HEK293 (cell line): Measurements from ENCODE around the gene SMCHD1.
A peak's percentile ranks its signal among the peaks of the same experiment; 100 is the strongest.

Experiments used
- BCL11A ChIP-seq: fragments of 450-650 bp; formaldehyde crosslinking; IDR thresholded peaks from 2 replicates; pipeline ENCODE4 v1.5.1; 2016; ENCODE audit warnings: low read depth, missing biosample characterization, missing genetic modification characterization
- GLIS2 ChIP-seq: fragments of 450-650 bp; formaldehyde crosslinking; IDR thresholded peaks from 2 replicates; pipeline ENCODE4 v1.5.1; 2016; ENCODE audit warnings: missing biosample characterization, missing genetic modification characterization
- MYNN ChIP-seq: fragments of 450-650 bp; formaldehyde crosslinking; IDR thresholded peaks from 2 replicates; pipeline ENCODE4 v1.5.1; 2016; ENCODE audit warnings: missing biosample characterization, missing genetic modification characterization, borderline replicate concordance
- MZF1 ChIP-seq: fragments of 450-650 bp; formaldehyde crosslinking; IDR thresholded peaks from 2 replicates; pipeline ENCODE4 v1.5.1; 2017; ENCODE audit warnings: missing biosample characterization, missing genetic modification characterization, borderline replicate concordance
- PRDM1 ChIP-seq: fragments of 450-650 bp; formaldehyde crosslinking; IDR thresholded peaks from 2 replicates; pipeline ENCODE4; 2016; ENCODE audit warnings: missing biosample characterization, missing genetic modification characterization
- REPIN1 ChIP-seq: fragments of 450-650 bp; formaldehyde crosslinking; IDR thresholded peaks from 2 replicates; pipeline ENCODE4 v1.5.1; 2017; ENCODE audit warnings: missing biosample characterization, missing genetic modification characterization, low read depth
- ZBTB44 ChIP-seq: fragments of 450-650 bp; IDR thresholded peaks from 2 replicates; pipeline ENCODE4 v1.5.1; 2018; ENCODE audit warnings: missing biosample characterization, mild to moderate bottlenecking, missing genetic modification characterization
- ZBTB49 ChIP-seq: fragments of 450-650 bp; formaldehyde crosslinking; IDR thresholded peaks from 2 replicates; pipeline ENCODE4 v1.5.1; 2016; ENCODE audit warnings: missing biosample characterization, missing genetic modification characterization, low read depth
- ZBTB6 ChIP-seq: fragments of 450-650 bp; formaldehyde crosslinking; IDR thresholded peaks from 2 replicates; pipeline ENCODE4 v1.5.1; 2017; ENCODE audit warnings: missing biosample characterization, missing genetic modification characterization
- ZBTB8A ChIP-seq: fragments of 450-650 bp; formaldehyde crosslinking; IDR thresholded peaks from 2 replicates; pipeline ENCODE4 v1.5.1; 2016; ENCODE audit warnings: missing biosample characterization, missing genetic modification characterization
- ZFP3 ChIP-seq: fragments of 450-650 bp; formaldehyde crosslinking; IDR thresholded peaks from 2 replicates; pipeline ENCODE4 v1.5.1; 2016; ENCODE audit warnings: low read depth, missing biosample characterization, missing genetic modification characterization
- ZNF112 ChIP-seq: fragments of 450-650 bp; formaldehyde crosslinking; IDR thresholded peaks from 2 replicates; pipeline ENCODE4 v1.5.0; 2017; ENCODE audit warnings: missing biosample characterization, missing genetic modification characterization
- ZNF121 ChIP-seq: fragments of 450-650 bp; formaldehyde crosslinking; IDR thresholded peaks from 2 replicates; pipeline ENCODE4 v1.5.1; 2016; ENCODE audit warnings: missing biosample characterization, missing genetic modification characterization
- ZNF155 ChIP-seq: fragments of 450-650 bp; formaldehyde crosslinking; IDR thresholded peaks from 2 replicates; pipeline ENCODE4 v1.5.1; 2016; ENCODE audit warnings: missing biosample characterization, missing genetic modification characterization
- ZNF19 ChIP-seq: fragments of 450-650 bp; formaldehyde crosslinking; IDR thresholded peaks from 2 replicates; pipeline ENCODE4; 2016; ENCODE audit warnings: missing biosample characterization, missing genetic modification characterization, low read depth
- ZNF274 ChIP-seq, 2 experiments: fragments of 200-500 bp in 1 of 2; fragments of 450-650 bp in 1 of 2; sonication (Bioruptor generic) in 1 of 2; formaldehyde crosslinking in 1 of 2; IDR thresholded peaks; 2 replicates each; pipeline versions ENCODE4 v1.5.1 to v1.6.1; 2014 to 2016; ENCODE audit warnings: borderline replicate concordance in 1 of 2, inconsistent platforms in 1 of 2, low read length in 1 of 2, missing biosample characterization in 1 of 2, missing genetic modification characterization in 1 of 2
- ZNF324 ChIP-seq: fragments of 450-650 bp; formaldehyde crosslinking; IDR thresholded peaks from 2 replicates; pipeline ENCODE4 v1.5.1; 2016; ENCODE audit warnings: missing biosample characterization, missing genetic modification characterization
- ZNF404 ChIP-seq: fragments of 450-650 bp; formaldehyde crosslinking; IDR thresholded peaks from 2 replicates; pipeline ENCODE4 v1.5.1; 2017; ENCODE audit warnings: missing biosample characterization, missing genetic modification characterization
- ZNF449 ChIP-seq: fragments of 450-650 bp; formaldehyde crosslinking; IDR thresholded peaks from 2 replicates; pipeline ENCODE4 v1.5.1; 2017; ENCODE audit warnings: missing biosample characterization, mild to moderate bottlenecking, missing genetic modification characterization, moderate library complexity
- ZNF544 ChIP-seq: fragments of 450-650 bp; formaldehyde crosslinking; IDR thresholded peaks from 2 replicates; pipeline ENCODE4 v1.5.0; 2017; ENCODE audit warnings: missing biosample characterization, missing genetic modification characterization
- ZNF549 ChIP-seq: fragments of 450-650 bp; IDR thresholded peaks from 2 replicates; pipeline ENCODE4 v1.5.1; 2018; ENCODE audit warnings: missing biosample characterization, missing genetic modification characterization, mild to moderate bottlenecking, inconsistent platforms, moderate library complexity
- ZNF585B ChIP-seq: fragments of 450-650 bp; formaldehyde crosslinking; IDR thresholded peaks from 2 replicates; pipeline ENCODE4 v1.5.1; 2016; ENCODE audit warnings: missing biosample characterization, missing genetic modification characterization
- ZNF596 ChIP-seq: fragments of 450-650 bp; IDR thresholded peaks from 2 replicates; pipeline ENCODE4 v1.5.0; 2018; ENCODE audit warnings: missing biosample characterization, mild to moderate bottlenecking, missing genetic modification characterization, moderate library complexity
- ZNF776 ChIP-seq: fragments of 450-650 bp; formaldehyde crosslinking; IDR thresholded peaks from 2 replicates; pipeline ENCODE4 v1.5.0; 2017; ENCODE audit warnings: missing biosample characterization, missing genetic modification characterization, borderline replicate concordance
- ZNF785 ChIP-seq: fragments of 450-650 bp; formaldehyde crosslinking; IDR thresholded peaks from 2 replicates; pipeline ENCODE4 v1.5.1; 2016; ENCODE audit warnings: missing biosample characterization, missing genetic modification characterization
- ZXDB ChIP-seq: fragments of 450-650 bp; formaldehyde crosslinking; IDR thresholded peaks from 2 replicates; pipeline ENCODE4 v1.5.1; 2016; ENCODE audit warnings: missing biosample characterization, missing genetic modification characterization
- TF ChIP-seq, protein P1 (sequence below): sonication (generic); formaldehyde crosslinking; IDR thresholded peaks from 2 replicates; pipeline ENCODE4 v1.8.1; 2022; ENCODE audit warnings: mild to moderate bottlenecking, moderate library complexity, missing genetic modification reagents
- TF ChIP-seq, protein P2 (sequence below): fragments of 450-650 bp; formaldehyde crosslinking; IDR thresholded peaks from 2 replicates; pipeline ENCODE4 v1.5.1; 2017; ENCODE audit warnings: missing biosample characterization, missing genetic modification characterization
- TF ChIP-seq, protein P3 (sequence below): fragments of 450-650 bp; formaldehyde crosslinking; IDR thresholded peaks from 2 replicates; pipeline ENCODE4 v1.5.1; 2016; ENCODE audit warnings: missing biosample characterization, missing genetic modification characterization

SMCHD1 gene

DNA sequence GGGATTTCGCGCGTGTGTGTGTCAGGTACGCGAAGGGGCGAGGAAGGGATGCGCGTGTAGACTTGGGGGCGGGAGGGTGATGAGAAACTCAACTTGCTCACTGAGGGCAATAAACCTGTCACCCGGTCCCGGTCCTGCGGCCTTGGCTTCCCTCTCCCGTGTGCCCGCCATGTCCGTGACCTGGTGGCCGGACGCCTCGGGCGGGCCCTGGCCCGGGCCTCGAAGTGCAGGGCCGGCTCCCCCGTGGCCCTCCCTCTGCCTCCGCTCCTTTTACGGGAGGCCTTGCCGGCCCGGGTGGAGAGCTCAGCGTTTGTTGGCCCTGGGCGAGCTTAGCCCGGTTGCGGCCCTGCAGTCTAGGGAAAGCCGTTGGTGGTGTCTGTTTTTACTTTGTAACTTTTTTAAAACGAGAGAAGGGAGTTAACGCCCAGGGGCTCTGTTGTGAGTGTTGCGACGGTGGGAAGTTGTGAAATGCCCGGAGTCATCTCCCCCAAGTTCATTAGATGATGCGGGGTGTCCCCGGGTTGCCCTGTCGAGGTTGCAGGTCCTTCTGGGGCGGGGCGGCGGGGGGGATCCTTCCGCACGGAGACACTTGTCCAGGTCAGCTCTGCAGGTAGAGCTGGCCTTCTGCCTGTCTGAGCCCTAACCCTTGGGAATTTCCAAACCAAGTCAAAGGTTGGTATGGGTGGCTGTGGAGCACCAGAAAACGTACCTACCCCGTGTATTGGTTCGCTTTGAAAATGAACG is 883 bp downstream of the SMCHD1 start (continued):
- TF ChIP-seq ZNF785 (tag by site-specific recombination) (0 out of 2 replicates have a peak, but pooled peaks have one; percentile 45), ZNF19 (tag by site-specific recombination) (no peak), ZNF449 (tag by site-specific recombination) (no peak), ZNF112 (no peak), ZXDB (peak; percentile 47; the same call in 1 of the 2 replicates), ZNF121 (tag by site-specific recombination) (no peak), BCL11A (tag by site-specific recombination) (no peak), ZNF596 (tag by site-specific recombination) (no peak), ZNF324 (tag by site-specific recombination) (no peak), ZNF155 (tag by site-specific recombination) (no peak), ZNF549 (no peak), ZNF404 (tag by site-specific recombination) (no peak), PRDM1 (tag by site-specific recombination) (no peak), MYNN (tag by site-specific recombination) (no peak), ZBTB8A (tag by site-specific recombination) (peak; percentile 30; the same call in 1 of the 2 replicates), ZNF274 (IDR thresholded peaks at IDR 0.05; ENCODE audit: low read length) (no peak), ZNF274 (tag by site-specific recombination; IDR thresholded peaks at IDR 0.05; ENCODE audit: borderline replicate concordance) (no peak), ZNF776 (no peak), ZBTB49 (tag by site-specific recombination) (no peak), REPIN1 (tag by site-specific recombination) (no peak), ZFP3 (tag by site-specific recombination) (no peak), ZBTB44 (tag by site-specific recombination) (no peak), GLIS2 (tag by site-specific recombination) (peak; percentile 44; the same call in 1 of the 2 replicates), ZNF544 (no peak), ZNF585B (tag by site-specific recombination) (no peak), ZBTB6 (tag by site-specific recombination) (no peak), MZF1 (tag by site-specific recombination) (no peak)
- TF ChIP-seq, protein P1, sequence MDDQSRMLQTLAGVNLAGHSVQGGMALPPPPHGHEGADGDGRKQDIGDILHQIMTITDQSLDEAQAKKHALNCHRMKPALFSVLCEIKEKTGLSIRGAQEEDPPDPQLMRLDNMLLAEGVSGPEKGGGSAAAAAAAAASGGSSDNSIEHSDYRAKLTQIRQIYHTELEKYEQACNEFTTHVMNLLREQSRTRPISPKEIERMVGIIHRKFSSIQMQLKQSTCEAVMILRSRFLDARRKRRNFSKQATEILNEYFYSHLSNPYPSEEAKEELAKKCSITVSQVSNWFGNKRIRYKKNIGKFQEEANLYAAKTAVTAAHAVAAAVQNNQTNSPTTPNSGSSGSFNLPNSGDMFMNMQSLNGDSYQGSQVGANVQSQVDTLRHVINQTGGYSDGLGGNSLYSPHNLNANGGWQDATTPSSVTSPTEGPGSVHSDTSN (CRISPR knock-in tag): 0 out of 2 replicates have a peak, but pooled peaks have one; percentile 19
- TF ChIP-seq, protein P2, sequence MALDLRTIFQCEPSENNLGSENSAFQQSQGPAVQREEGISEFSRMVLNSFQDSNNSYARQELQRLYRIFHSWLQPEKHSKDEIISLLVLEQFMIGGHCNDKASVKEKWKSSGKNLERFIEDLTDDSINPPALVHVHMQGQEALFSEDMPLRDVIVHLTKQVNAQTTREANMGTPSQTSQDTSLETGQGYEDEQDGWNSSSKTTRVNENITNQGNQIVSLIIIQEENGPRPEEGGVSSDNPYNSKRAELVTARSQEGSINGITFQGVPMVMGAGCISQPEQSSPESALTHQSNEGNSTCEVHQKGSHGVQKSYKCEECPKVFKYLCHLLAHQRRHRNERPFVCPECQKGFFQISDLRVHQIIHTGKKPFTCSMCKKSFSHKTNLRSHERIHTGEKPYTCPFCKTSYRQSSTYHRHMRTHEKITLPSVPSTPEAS (tag by site-specific recombination): no peak
- TF ChIP-seq, protein P3, sequence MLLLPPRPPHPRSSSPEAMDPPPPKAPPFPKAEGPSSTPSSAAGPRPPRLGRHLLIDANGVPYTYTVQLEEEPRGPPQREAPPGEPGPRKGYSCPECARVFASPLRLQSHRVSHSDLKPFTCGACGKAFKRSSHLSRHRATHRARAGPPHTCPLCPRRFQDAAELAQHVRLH (tag by site-specific recombination): no peak
